Hepatic stellate cell (primary cell): ENCODE measurements around the gene ELAPOR2.
"Not testable (repeated sequence)": the region's sequence is repeated elsewhere in the genome, so short reads cannot be mapped to it uniquely, and the experiment has no call there.

Source experiments
- DNase-seq: peaks from one replicate; pipeline ENCODE4 v3.0.0; 2011; ENCODE audit warnings: low spot score

Gene ELAPOR2

DNA sequence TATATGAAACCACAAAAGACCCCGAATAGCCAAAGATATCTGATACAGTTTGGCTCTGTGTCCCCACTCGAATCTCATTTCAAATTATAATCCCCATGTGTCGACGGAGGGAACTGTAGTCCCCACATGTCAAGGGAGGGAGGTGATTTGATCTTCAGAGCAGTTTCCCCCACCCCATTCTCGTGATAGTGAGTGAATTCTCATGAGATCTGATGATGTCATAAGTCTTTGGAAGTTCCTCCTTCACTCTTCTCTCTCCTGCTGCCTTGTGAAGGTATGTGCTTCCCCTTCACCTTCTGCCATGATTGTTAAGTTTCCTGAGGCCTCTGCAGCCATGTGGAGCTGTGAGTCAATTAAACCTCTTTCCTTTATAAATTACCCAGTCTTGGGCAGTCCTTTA, 13.0 kb downstream of the ELAPOR2 start:
- DNase-seq = no peak

DNA sequence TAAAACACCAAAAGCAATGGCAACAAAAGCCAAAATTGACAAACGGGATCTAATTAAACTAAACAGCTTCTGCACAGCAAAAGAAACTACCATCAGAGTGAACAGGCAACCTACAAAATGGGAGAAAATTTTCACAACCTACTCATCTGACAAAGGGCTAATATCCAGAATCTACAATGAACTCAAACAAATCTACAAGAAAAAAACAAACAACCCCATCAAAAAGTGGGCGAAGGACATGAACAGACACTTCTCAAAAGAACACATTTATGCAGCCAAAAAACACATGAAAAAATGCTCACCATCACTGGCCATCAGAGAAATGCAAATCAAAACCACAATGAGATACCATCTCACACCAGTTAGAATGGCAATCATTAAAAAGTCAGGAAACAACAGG, 14.7 kb downstream of the ELAPOR2 start:
- not testable (repeated sequence) for DNase-seq

DNA sequence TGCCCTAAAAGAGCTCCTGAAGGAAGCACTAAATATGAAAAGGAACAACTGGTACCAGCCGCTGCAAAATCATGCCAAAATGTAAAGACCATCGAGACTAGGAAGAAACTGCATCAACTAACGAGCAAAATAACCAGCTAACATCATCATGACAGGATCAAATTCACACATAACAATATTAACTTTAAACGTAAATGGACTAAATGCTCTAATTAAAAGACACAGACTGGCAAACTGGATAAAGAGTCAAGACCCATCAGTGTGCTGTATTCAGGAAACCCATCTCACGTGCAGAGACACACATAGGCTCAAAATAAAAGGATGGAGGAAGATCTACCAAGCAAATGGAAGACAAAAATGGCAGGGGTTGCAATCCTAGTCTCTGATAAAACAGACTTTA, 17.9 kb downstream of the ELAPOR2 start:
- DNase-seq = not testable (repeated sequence)

DNA sequence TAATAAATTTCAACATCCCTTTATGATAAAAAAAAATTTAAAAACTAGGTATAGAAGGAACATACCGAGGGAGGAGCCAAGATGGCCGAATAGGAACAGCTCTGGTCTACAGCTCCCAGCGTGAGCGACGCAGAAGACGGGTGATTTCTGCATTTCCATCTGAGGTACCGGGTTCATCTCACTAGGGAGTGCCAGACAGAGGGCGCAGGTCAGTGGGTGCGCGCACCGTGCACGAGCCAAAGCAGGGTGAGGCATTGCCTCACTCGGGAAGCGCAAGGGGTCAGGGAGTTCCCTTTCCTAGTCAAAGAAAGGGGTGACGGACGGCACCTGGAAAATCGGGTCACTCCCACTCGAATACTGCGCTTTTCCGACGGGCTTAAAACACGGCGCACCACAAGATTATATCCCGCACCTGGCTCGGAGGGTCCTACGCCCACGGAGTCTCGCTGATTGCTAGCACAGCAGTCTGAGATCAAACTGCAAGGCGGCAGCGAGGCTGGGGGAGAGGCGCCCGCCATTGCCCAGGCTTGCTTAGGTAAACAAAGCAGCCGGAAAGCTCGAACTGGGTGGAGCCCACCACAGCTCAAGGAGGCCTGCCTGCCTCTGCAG, 19.7 kb downstream of the ELAPOR2 start:
- DNase-seq = not testable (repeated sequence)

DNA sequence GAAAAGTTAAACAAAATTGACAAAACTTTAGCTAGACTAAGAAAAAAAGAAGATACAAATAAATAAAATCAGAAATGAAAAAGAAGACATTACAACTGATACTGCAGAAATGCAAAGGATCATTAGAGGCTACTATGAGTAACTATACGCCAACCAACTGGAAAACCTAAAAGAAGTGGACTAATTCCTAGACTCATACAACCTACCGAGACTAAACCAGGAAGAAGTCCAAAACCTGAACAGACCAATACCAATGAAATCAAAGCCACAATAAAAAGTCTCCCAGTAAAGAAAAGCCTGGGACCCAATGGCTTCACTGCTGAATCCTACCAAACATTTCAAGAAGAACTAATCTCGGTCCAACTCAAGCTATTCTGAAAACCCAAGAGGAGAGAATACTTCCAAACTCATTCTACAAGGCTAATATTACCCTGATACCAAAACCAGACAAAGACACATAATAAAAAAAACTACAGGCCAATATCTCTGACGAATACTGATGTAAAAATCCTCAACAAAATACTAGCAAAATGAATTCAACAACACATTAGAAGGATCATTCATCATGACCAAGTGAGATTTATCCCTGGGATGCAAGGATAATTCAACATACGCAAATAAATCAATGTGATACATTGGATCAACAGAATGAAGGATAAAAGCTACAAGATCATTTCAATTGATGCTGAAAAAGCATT, 20.3 kb downstream of the ELAPOR2 start:
- no peak for DNase-seq

GRCh38 chr7:87036985-87037384, 22.5 kb downstream of the ELAPOR2 start:
- no peak for DNase-seq

GRCh38 chr7:87032604-87033339, 26.7 kb downstream of the ELAPOR2 start:
- DNase-seq = no peak

DNA sequence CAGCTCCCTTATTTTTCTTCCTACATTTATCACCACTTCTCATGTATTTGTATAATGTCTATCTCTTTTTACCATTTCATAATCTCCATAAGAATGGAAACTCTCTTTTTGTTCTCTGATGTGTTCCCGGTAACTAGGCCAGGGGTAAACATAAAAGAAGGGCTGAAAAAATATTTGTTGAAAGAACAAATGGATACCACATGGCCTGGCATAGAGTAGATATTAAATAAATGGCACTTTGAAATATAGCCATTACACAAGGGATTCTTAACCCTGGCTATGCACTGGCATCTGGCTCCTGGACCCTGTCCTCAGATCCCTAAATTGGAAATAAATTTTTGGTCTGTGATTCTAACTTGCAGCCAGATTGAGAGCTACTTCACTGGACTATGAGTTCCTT, 30.4 kb downstream of the ELAPOR2 start:
- no peak for DNase-seq

DNA sequence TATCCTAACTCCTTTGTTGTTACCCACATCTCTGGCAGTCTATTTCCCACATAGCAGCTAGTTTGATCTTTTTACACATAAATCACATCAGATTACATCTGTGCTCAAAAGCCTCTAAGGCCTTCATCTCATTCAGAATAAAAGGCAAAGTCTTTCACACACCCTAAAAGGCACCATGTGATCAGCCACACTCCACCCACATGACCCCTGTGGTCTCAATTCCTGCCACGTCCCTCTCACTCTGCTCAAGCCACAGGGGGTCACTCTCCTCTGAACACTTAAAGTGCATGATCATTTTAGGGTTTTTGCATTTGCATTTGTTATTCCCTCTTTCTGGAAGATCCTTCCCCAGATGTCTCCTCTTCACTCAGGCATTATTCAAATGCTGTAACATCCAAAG, 30.8 kb downstream of the ELAPOR2 start:
- no peak for DNase-seq

GRCh38 chr7:87027900-87028299, 31.6 kb downstream of the ELAPOR2 start:
- DNase-seq = no peak

DNA sequence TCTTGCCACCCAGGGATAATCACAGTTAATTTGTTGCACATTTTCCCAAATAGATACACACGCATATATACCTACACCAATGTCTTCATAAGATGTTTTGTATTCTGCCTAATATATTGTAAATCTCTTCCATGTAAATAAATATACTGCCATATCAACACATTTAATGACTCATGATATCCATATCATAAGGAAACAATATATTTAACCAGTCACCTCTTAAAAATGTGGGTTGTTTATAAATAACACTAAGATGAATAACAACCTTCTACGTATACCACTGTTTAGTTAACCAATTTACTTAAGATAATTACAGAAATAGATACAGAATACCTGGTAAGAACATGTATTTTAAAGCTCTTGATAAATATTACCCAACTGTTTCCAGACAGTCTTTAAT, 38.2 kb downstream of the ELAPOR2 start:
- DNase-seq = no peak

DNA sequence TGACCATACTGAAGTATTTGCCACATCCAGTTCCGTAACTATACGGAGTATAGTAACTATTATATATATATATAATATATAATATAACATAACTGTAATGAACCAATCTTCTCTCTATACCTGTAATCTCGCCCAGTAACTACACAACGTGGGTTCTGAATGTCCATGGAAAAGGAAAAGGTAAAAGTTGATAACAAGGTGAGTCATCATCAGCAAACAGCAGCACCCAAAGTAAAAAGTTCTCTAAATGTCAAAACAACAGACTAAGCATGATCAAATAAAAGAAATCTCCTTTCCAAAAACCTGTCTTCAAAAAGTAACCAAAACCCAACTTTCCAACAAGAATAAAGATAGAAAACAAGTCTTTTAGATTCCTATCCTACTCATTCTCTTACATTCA, 42.8 kb downstream of the ELAPOR2 start:
- DNase-seq = no peak

DNA sequence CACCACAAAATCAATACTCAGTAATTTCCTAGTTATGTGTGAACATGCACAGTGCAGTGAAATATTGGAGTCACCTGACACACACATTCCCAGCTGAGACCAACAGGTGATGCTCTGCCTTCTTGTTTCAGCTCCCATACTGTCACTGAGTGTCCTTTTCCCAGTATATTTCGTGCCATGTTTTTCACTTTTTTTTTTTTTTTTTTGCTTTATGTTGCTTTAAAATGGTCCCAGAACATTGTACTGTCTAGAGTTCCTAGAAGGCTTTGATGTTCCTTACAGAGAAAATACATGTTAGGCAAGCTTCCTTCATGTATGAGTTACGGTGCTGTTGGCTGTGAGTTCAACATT, 45.6 kb downstream of the ELAPOR2 start:
- no peak for DNase-seq

DNA sequence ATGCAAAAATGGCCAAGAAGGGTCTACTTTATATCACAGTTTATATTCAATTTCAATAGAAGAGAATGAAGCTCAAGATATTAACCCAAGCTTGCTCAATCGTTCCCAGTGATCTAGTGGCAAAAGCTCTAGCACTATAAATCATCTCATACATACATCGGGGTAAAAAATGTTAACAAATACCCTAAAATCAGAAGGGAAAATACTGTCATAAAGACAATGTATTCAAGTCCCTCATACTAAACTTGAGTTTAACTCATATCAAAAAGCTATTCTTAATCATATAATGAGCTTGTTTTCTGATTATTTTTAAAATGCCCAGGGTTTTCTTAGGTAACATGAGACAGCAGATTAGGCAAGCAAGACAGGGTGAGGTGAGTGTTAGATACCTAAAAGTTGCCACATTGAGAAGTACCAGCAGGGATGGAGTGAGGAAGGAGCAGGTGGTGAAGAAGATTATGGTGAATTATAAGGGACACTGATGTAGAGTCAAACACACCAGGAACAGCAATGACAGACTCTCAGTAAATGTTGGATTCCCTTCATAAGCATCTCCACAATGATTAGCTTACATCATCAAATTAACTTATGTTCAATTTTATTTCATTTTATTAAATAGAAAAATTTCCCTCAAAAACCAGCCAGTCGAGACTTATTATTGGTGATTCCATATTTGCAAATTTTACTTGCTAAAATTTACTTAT, 46.2 kb downstream of the ELAPOR2 start:
- DNase-seq = no peak
